ENCODE results near the gene GRIK3.
"Not testable (repeated sequence)": the region's sequence is repeated elsewhere in the genome, so short reads cannot be mapped to it uniquely, and the experiment has no call there.

The GRIK3 gene

GRCh38 chr1:37034121-37035013 lies at the start of gene GRIK3:
Gene GRIK3, minus strand, starts transcription at chr1:37034515. Its CDS starts 407 bp downstream, at chr1:37034108.
- DNase-seq, result no peak

- no peak for DNase-seq
Observed at GRCh38 chr1:37084013-37084412, 49.7 kb upstream of the GRIK3 start.

GRCh38 chr1:37083603-37084002 lies 49.3 kb upstream of the GRIK3 start:
- DNase-seq, result no peak

- not testable (repeated sequence) for DNase-seq
Observed at GRCh38 chr1:37080296-37080986, 46.1 kb upstream of the GRIK3 start.

- no peak for DNase-seq
Observed at GRCh38 chr1:37078866-37079265, 44.6 kb upstream of the GRIK3 start.

GRCh38 chr1:37076168-37076567 lies 41.9 kb upstream of the GRIK3 start:
- no peak for DNase-seq

- no peak for DNase-seq
Observed at GRCh38 chr1:37073854-37074379, 39.6 kb upstream of the GRIK3 start.

- no peak for DNase-seq
Observed at GRCh38 chr1:37073152-37073853, 39.0 kb upstream of the GRIK3 start.

GRCh38 chr1:37071829-37072228 lies 37.5 kb upstream of the GRIK3 start:
- DNase-seq, result no peak

GRCh38 chr1:37070126-37070525 lies 35.8 kb upstream of the GRIK3 start:
- DNase-seq, result no peak

- DNase-seq, result no peak
Observed at GRCh38 chr1:37069406-37069805, 35.1 kb upstream of the GRIK3 start.

- no peak for DNase-seq
Observed at GRCh38 chr1:37068897-37069296, 34.6 kb upstream of the GRIK3 start.

- DNase-seq, result no peak
Observed at GRCh38 chr1:37068260-37068659, 33.9 kb upstream of the GRIK3 start.

GRCh38 chr1:37064039-37064438 lies 29.7 kb upstream of the GRIK3 start:
- no peak for DNase-seq

GRCh38 chr1:37059346-37059745 lies 25.0 kb upstream of the GRIK3 start:
- DNase-seq, result no peak

GRCh38 chr1:37058424-37058988 lies 24.2 kb upstream of the GRIK3 start:
- DNase-seq, result no peak

- DNase-seq, result no peak
Observed at GRCh38 chr1:37056325-37056724, 22.0 kb upstream of the GRIK3 start.

GRCh38 chr1:37055631-37056030 lies 21.3 kb upstream of the GRIK3 start:
- DNase-seq, result no peak

GRCh38 chr1:37053173-37053572 lies 18.9 kb upstream of the GRIK3 start:
- no peak for DNase-seq

GRCh38 chr1:37052120-37052519 lies 17.8 kb upstream of the GRIK3 start:
- DNase-seq, result no peak

GRCh38 chr1:37051346-37051745 lies 17.0 kb upstream of the GRIK3 start:
- no peak for DNase-seq

GRCh38 chr1:37047542-37047941 lies 13.2 kb upstream of the GRIK3 start:
- no peak for DNase-seq

GRCh38 chr1:37043101-37043500 lies 8.8 kb upstream of the GRIK3 start:
- no peak for DNase-seq
